SH-SY5Y (cell line): ENCODE data around the gene IFT172.

Experiments used
- GATA2 ChIP-seq: IDR thresholded peaks from 2 replicates; pipeline ENCODE4 v1.6.1; 2011; ENCODE audit warnings: mild to moderate bottlenecking, low read depth, low read length
- GATA3 ChIP-seq: IDR thresholded peaks from 2 replicates; pipeline ENCODE4 v1.6.1; 2011; ENCODE audit warnings: low read depth, mild to moderate bottlenecking, low read length, moderate library complexity

DNA sequence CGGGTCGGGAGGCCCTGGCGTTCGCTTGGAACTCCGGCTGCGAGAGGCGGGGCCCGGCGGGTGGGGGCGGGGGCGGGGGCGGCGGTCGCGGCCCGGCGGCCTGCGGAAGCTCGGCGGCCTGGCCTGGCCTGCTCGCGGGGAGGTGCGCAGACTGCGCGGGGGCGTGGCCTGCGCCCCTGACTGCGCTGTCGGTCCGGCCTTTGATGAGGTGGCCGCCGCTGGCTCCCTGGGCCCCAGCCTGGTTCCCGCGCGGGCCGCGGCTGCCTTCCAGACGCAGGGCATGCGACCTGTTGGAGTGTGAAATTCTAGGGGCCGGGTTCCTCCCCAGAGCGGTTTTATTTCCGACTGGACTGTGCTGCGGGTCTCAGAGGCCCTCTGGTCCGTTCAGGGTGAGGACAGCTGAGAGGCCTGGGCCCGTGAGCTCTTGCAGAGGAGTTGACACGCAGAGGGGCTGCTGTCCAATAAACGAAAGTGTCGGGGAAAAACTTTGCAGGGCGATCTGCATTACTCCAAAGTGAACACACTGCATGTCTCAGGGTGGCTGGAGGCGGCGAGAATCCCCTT, 60.5 kb downstream of the IFT172 start:
- TF ChIP-seq GATA2 (no peak), GATA3 (no peak)
